C4-2B (cell line): ENCODE measurements around the gene TPRN.

ENCODE experiments used
- H3K27ac ChIP-seq: fragments of 450-650 bp; 2 replicates; pipeline ENCODE4 v1.5.1; 2017
- ZFX ChIP-seq: fragments of 450-650 bp; IDR thresholded peaks from 2 replicates; pipeline ENCODE4 v1.6.1; 2017
- TF ChIP-seq, protein P1 (sequence below): fragments of 450-650 bp; conservative IDR thresholded peaks from 2 replicates; pipeline ENCODE4 v1.5.1; 2017; ENCODE audit warnings: mild to moderate bottlenecking

The TPRN gene

DNA sequence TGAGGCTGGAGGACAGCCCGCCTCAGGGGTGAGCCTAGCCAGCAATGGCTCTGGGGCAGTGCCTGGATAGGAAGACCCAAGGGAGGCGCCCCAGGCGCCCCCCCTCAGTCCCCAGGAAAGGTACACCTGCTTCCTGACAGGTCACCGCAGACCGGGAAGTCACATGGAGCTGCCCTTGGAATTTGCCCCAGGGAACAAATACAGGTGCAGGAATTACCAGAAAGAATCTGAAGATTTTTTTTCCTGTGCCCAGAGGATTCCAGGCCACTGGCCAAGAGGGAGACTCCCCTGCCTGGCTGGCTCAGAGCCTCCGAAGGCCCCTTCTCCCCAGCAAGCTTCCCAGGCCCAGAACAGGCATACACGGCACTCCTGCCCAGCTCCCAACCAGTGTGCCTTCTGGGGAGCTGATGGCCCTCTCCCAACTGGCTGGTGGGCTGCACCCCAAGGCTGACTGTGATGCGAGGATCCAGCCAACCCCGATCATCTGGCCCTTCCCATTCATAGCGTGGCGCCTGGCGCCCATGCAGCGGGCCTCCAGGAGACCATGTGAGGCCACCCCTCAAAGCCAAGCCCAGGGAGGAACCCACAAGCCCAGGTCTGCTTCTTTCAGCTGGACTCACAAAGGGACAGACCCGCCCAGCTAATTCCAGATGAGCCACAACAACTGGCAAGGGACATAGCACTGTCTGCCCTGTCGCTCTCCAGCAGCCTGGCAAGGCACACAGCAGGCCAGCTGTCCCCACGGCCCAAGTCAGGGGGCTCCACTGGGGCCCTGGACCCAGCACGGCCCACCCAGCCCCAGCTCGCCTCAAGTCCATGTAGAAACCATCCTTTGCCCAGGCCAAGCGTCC lies 2.3 kb downstream of the TPRN start:
- TF ChIP-seq ZFX = no peak
- TF ChIP-seq, protein P1, sequence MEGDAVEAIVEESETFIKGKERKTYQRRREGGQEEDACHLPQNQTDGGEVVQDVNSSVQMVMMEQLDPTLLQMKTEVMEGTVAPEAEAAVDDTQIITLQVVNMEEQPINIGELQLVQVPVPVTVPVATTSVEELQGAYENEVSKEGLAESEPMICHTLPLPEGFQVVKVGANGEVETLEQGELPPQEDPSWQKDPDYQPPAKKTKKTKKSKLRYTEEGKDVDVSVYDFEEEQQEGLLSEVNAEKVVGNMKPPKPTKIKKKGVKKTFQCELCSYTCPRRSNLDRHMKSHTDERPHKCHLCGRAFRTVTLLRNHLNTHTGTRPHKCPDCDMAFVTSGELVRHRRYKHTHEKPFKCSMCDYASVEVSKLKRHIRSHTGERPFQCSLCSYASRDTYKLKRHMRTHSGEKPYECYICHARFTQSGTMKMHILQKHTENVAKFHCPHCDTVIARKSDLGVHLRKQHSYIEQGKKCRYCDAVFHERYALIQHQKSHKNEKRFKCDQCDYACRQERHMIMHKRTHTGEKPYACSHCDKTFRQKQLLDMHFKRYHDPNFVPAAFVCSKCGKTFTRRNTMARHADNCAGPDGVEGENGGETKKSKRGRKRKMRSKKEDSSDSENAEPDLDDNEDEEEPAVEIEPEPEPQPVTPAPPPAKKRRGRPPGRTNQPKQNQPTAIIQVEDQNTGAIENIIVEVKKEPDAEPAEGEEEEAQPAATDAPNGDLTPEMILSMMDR = no peak
- peak overlapping the region; percentile 85 for H3K27ac ChIP-seq

DNA sequence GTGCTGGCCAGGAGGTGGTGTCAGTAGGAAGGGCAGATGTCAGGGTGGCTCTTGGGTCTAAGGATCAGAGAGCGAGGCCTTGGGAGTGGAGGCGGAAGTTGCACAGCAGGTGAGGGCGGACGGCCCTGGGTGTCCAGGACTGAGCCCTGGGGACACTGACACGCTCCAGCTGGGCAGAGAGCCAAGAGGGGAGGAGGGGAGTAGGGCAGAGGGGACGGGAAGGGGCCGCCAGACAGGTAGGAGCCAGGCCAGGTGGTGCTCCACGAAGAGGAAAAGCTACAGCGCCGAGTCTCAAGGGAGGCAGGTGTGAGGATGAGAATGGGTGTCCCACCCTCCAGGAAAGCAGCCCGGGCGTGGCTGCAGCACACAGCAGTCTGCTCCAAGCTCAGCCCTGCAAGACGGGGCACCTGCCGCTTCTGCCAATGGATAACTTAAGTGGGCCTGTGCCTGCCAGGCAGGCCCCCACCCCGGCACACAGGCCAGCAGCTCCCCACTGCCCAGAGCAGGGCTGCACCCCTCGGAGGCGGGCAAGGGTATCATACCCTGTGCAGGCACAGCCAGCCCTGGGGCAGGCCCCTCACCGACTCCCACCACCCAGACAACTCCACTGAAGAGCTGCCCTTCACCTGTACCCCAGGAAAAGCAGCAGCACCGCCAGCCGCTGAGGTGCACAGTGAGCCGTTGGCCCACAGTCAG lies 4.9 kb downstream of the TPRN start:
- TF ChIP-seq ZFX = no peak
- TF ChIP-seq, protein P1 = no peak

DNA sequence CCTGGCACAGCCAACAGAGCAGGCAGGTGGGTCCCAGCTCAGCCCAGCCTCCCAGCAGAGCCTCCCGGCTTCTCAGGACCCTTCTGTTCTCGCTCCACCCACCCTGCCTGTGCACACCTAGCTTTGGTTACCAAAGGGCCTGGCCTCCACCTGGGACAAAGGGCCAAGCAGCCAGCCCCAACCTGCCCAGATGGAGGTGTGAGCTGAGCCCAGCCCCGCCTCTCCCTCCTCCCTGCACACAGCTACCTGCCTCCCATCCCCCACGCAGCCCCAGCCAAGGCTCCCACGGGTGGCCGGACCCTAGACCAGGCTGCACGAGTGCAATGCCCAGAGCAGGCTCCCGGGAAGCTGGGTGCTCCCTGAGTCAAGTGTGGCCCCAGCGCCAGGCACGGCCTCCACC lies 5.6 kb downstream of the TPRN start:
- TF ChIP-seq, protein P1 = no peak
- no peak for TF ChIP-seq ZFX
- H3K27ac ChIP-seq = peak overlapping the region; percentile 85

More for the DNA sequence above, 4.9 kb downstream of the TPRN start:
- peak overlapping the region; percentile 85 for H3K27ac ChIP-seq

DNA sequence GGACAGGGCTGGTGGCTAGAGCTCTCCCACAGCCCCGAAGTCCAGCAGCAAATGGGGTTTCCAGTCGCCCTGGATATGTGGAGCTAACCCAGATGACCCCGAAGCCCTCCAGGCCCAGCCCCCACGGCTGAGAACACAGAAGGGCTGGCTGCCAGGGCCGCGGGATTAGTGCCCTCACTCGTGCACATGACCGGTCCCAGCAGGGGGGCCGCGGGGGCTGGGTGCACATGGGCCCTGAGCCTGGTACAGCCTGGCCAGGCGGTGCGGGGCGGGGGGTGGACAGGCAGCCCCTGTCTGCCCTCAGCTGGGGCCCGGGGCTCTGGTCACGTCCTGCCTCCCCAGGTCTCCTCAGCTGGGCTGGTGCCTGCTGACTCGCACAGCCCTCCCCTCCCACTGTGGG lies 6.2 kb downstream of the TPRN start:
- H3K27ac ChIP-seq = peak overlapping the region; percentile 85
- TF ChIP-seq, protein P1 = no peak
- no peak for TF ChIP-seq ZFX

DNA sequence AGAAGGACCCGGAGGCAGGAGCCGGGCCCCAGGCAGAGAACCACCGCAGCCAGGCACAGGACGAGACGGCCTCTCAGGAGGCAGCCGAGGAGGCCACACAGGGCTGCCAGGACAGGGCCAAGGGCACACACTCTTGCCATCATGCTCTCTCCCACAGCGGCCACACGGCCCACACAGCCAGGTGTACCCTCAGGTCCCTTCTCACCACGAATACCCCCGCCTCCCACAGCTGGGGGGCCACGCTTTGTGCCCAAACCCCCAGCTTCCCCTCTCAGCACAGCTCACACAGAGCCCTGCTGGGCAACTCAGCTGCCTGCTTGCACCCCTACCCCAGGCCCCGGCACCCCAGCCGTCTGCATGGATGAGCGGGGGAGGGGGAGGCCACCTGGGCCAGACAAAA lies 6.8 kb downstream of the TPRN start:
- peak overlapping the region; percentile 85 for H3K27ac ChIP-seq
- TF ChIP-seq ZFX = no peak
- TF ChIP-seq, protein P1 = no peak

DNA sequence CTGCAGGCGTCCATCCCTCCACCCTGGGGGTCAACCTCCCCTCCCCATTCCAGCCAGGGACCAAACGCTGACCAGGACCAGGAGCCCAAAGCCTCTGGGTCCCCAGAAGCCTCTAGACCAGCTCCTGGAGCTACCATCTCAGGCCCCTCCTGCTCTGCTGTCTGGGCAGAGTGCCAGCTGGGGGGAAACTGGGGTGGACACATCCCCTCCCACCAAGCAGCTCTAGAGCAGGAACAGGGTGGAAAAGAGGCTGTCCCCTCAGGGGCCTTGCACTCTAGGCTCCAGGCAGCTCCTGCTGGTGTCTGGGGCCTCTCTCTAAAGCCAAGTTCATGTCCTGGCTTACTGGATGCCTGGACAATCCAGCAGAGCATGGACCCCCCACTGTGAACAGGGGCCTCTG lies 7.7 kb downstream of the TPRN start:
- TF ChIP-seq ZFX = no peak
- TF ChIP-seq, protein P1 = no peak

DNA sequence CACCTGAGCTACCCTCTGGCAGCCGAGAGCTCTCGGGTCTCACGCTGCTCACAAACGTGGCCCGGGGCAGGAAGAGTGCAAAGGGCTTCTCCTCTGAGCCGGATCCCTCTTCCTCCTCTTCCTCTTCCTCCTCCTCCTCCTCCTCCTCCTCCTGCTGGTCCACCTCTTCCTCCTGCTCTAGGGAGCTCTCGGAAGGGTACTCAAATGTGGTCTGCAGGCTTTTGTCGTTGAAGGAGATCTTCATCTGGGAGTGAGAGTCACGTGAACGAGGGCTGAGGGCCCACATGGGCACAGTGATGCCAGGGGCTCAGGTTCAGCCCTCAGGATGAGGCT lies 8.1 kb downstream of the TPRN start:
- TF ChIP-seq, protein P1 = no peak
- no peak for TF ChIP-seq ZFX
- no peak overlapping the region; the same call in 1 of the 2 replicates for H3K27ac ChIP-seq

More for the DNA sequence above, 7.7 kb downstream of the TPRN start:
- peak overlapping the region; percentile 85 for H3K27ac ChIP-seq
